Measurements from ENCODE around the gene FOXP1.

Gene FOXP1

GRCh38 chr3:71215351-71215750 lies 368.2 kb downstream of the FOXP1 start:
- no peak for DNase-seq (ENCODE audit: extremely low read depth, insufficient read length)
- H3K36me3 ChIP-seq (ENCODE audit: control insufficient read depth, insufficient read depth, low read length), result no peaks in the 10 kb centered on the region
- TF ChIP-seq CTCF (IDR thresholded peaks at IDR 0.05; ENCODE audit: insufficient read depth, low read length, poor library complexity, severe bottlenecking), result no peak
- H3K4me3 ChIP-seq (replicated peaks; ENCODE audit: low read depth, low read length), result no peak overlapping the region
- no peaks in the 10 kb centered on the region for H3K27me3 ChIP-seq (replicated peaks; ENCODE audit: control insufficient read depth, insufficient read depth, low read length)

- DNase-seq (ENCODE audit: extremely low read depth, insufficient read length), result no peak
- no peak overlapping the region for H3K4me3 ChIP-seq (replicated peaks; ENCODE audit: low read depth, low read length)
- TF ChIP-seq CTCF (IDR thresholded peaks at IDR 0.05; ENCODE audit: insufficient read depth, low read length, poor library complexity, severe bottlenecking), result no peak
- H3K36me3 ChIP-seq (ENCODE audit: control insufficient read depth, insufficient read depth, low read length), result no peaks in the 10 kb centered on the region
- H3K27me3 ChIP-seq (replicated peaks; ENCODE audit: control insufficient read depth, insufficient read depth, low read length), result no peaks in the 10 kb centered on the region
Observed at GRCh38 chr3:71214797-71215196, 368.7 kb downstream of the FOXP1 start.

GRCh38 chr3:71214016-71214415 lies 369.5 kb downstream of the FOXP1 start:
- no peaks in the 10 kb centered on the region for H3K27me3 ChIP-seq (replicated peaks; ENCODE audit: control insufficient read depth, insufficient read depth, low read length)

GRCh38 chr3:71211083-71211482 lies 372.4 kb downstream of the FOXP1 start:
- no peak for DNase-seq (ENCODE audit: extremely low read depth, insufficient read length)
- no peak for TF ChIP-seq CTCF (IDR thresholded peaks at IDR 0.05; ENCODE audit: insufficient read depth, low read length, poor library complexity, severe bottlenecking)
- no peaks in the 10 kb centered on the region for H3K36me3 ChIP-seq (ENCODE audit: control insufficient read depth, insufficient read depth, low read length)
- no peak overlapping the region for H3K4me3 ChIP-seq (replicated peaks; ENCODE audit: low read depth, low read length)
- H3K27me3 ChIP-seq (replicated peaks; ENCODE audit: control insufficient read depth, insufficient read depth, low read length), result no peaks in the 10 kb centered on the region

More at GRCh38 chr3:71214016-71214415, 369.5 kb downstream of the FOXP1 start:
- no peak for TF ChIP-seq CTCF (IDR thresholded peaks at IDR 0.05; ENCODE audit: insufficient read depth, low read length, poor library complexity, severe bottlenecking)
- no peak overlapping the region for H3K4me3 ChIP-seq (replicated peaks; ENCODE audit: low read depth, low read length)
- no peaks in the 10 kb centered on the region for H3K36me3 ChIP-seq (ENCODE audit: control insufficient read depth, insufficient read depth, low read length)
- no peak for DNase-seq (ENCODE audit: extremely low read depth, insufficient read length)

- no peaks in the 10 kb centered on the region for H3K27me3 ChIP-seq (replicated peaks; ENCODE audit: control insufficient read depth, insufficient read depth, low read length)
- H3K4me3 ChIP-seq (replicated peaks; ENCODE audit: low read depth, low read length), result no peak overlapping the region
- no peak for TF ChIP-seq CTCF (IDR thresholded peaks at IDR 0.05; ENCODE audit: insufficient read depth, low read length, poor library complexity, severe bottlenecking)
- DNase-seq (ENCODE audit: extremely low read depth, insufficient read length), result no peak
- no peaks in the 10 kb centered on the region for H3K36me3 ChIP-seq (ENCODE audit: control insufficient read depth, insufficient read depth, low read length)
Observed at GRCh38 chr3:71210257-71211007, 373.1 kb downstream of the FOXP1 start.
